B cell (primary cell): Measurements from ENCODE around the gene CSRNP2. TPM values are rescaled to one million over a fixed set of nuclear protein-coding genes. Genes with fewer than 3 reads are reported as not detected.

Source experiments
- ATAC-seq: fragments of 200-7000 bp; cut with Tn5 transposase; one replicate; pipeline ENCODE4 v1.10.0; 2021; ENCODE audit warnings: low read depth, mild to moderate bottlenecking, moderate number of reproducible peaks, moderate library complexity
- CTCF ChIA-PET: fragments of 350-600 bp; sonication (Branson Sonifier 250); formaldehyde crosslinking; loops from one replicate; lab custom pipeline; 2021; ENCODE audit warnings: antibody characterized with exemption, inconsistent platforms; lab: Charles Lee
- POLR2A ChIA-PET: fragments of 350-600 bp; sonication (Branson Sonifier 250); formaldehyde crosslinking; loops from one replicate; lab custom pipeline; 2021; ENCODE audit warnings: antibody characterized with exemption; lab: Charles Lee
- DNase-seq: peaks from one replicate; pipeline ENCODE4 v3.0.0; 2013
- H2AFZ ChIP-seq: 2 replicates; pipeline ENCODE4 v1.6.1; 2012; ENCODE audit warnings: mild to moderate bottlenecking, low read depth, low read length; ENCODE audit not compliant: insufficient read depth, poor library complexity, severe bottlenecking
- H3K27ac ChIP-seq, 2 donors: 1 replicate in 1 of 2; 2 replicates in 1 of 2; pipeline ENCODE4 v1.5.1; 2012 to 2013; ENCODE audit warnings: low read length in 2 of 2, mild to moderate bottlenecking in 2 of 2, moderate library complexity in 1 of 2
- H3K27me3 ChIP-seq, 4 experiments: fragments of 200-600 bp in 1 of 4; sonication (generic) in 1 of 4; replicated peaks in 1 of 4; 1 replicate in 2 of 4; 2 replicates in 2 of 4; pipeline versions ENCODE4 v1.6.1 to v1.7.0; 2013 to 2016; ENCODE audit warnings: low read length in 3 of 4, mild to moderate bottlenecking in 2 of 4, mixed read lengths in 1 of 4, moderate library complexity in 1 of 4; ENCODE audit not compliant: insufficient read depth in 4 of 4, control insufficient read depth in 3 of 4; ENCODE audit errors: control extremely low read depth in 1 of 4
- H3K36me3 ChIP-seq, 2 experiments: replicated peaks in 1 of 2; 1 replicate in 1 of 2; 2 replicates in 1 of 2; pipeline versions ENCODE4 v1.6.1 to v1.7.1; 2013; ENCODE audit warnings: low read length in 1 of 2; ENCODE audit not compliant: insufficient read depth in 2 of 2, control insufficient read depth in 1 of 2; ENCODE audit errors: control extremely low read depth in 1 of 2, extremely low read depth in 1 of 2
- H3K4me1 ChIP-seq, 2 donors: fragments of 200-600 bp in 1 of 2; sonication (generic) in 1 of 2; 1 replicate in 1 of 2; 2 replicates in 1 of 2; pipeline versions ENCODE4 v1.5.1 to v1.6.1; 2013 to 2017; ENCODE audit warnings: low read length in 2 of 2; ENCODE audit not compliant: control insufficient read depth in 2 of 2, insufficient read depth in 2 of 2
- H3K4me2 ChIP-seq: replicated peaks from 2 replicates; pipeline ENCODE3; 2012; ENCODE audit warnings: mild to moderate bottlenecking, low read depth, low read length; ENCODE audit not compliant: poor library complexity, severe bottlenecking
- H3K4me3 ChIP-seq, 5 experiments: fragments of 200-600 bp in 1 of 5; sonication (generic) in 1 of 5; 1 replicate in 3 of 5; 2 replicates in 2 of 5; pipeline versions ENCODE4 v1.5.1 to v1.7.0; 2011 to 2016; ENCODE audit warnings: low read length in 4 of 5, mild to moderate bottlenecking in 4 of 5, low read depth in 2 of 5, control low read depth in 1 of 5, moderate library complexity in 1 of 5; ENCODE audit not compliant: insufficient read depth in 1 of 5; ENCODE audit errors: control extremely low read depth in 1 of 5, extremely low read depth in 1 of 5
- H3K79me2 ChIP-seq: fragments of 200-600 bp; sonication (generic); one replicate; pipeline ENCODE4 v1.6.0; 2016; ENCODE audit warnings: low read length; ENCODE audit not compliant: control insufficient read depth, insufficient read depth
- H3K9ac ChIP-seq: fragments of 200-600 bp; sonication (generic); 2 replicates; pipeline ENCODE4 v1.6.1; 2017; ENCODE audit warnings: mild to moderate bottlenecking, low read length, moderate library complexity
- H3K9me3 ChIP-seq, 3 donors: one replicate each; pipeline versions ENCODE4 v1.6.1 to v1.7.1; 2013; ENCODE audit warnings: low read length in 2 of 3; ENCODE audit not compliant: control insufficient read depth in 2 of 3, insufficient read depth in 1 of 3; ENCODE audit errors: control extremely low read depth in 1 of 3
- H4K20me1 ChIP-seq: 2 replicates; pipeline ENCODE4 v1.6.0; 2012; ENCODE audit warnings: mild to moderate bottlenecking, low read length; ENCODE audit not compliant: insufficient read depth, control insufficient read depth, poor library complexity, severe bottlenecking
- H3K27ac Mint-ChIP-seq: one replicate; pipeline ENCODE4 v1.8.0; 2021; ENCODE audit warnings: mixed read lengths
- H3K27me3 Mint-ChIP-seq: one replicate; pipeline ENCODE4 v1.8.0; 2021; ENCODE audit warnings: mixed read lengths
- H3K4me1 Mint-ChIP-seq: one replicate; pipeline ENCODE4 v1.8.0; 2021; ENCODE audit warnings: mixed read lengths
- H3K4me3 Mint-ChIP-seq: one replicate; pipeline ENCODE4 v1.8.0; 2021; ENCODE audit warnings: mixed read lengths
- H3K9me3 Mint-ChIP-seq: one replicate; pipeline ENCODE4 v1.8.0; 2022; ENCODE audit warnings: mixed read lengths; ENCODE audit not compliant: insufficient read depth
- CTCF ChIP-seq: fragments of 200-600 bp; IDR thresholded peaks from one replicate; pipeline ENCODE4 v1.8.0; 2022; ENCODE audit warnings: antibody characterized with exemption, mild to moderate bottlenecking
- EZH2 ChIP-seq: IDR thresholded peaks from 2 replicates; pipeline ENCODE4 v1.6.1; 2012; ENCODE audit warnings: borderline replicate concordance, low read depth, mild to moderate bottlenecking, moderate library complexity, low read length; ENCODE audit not compliant: insufficient read depth, poor library complexity, severe bottlenecking
- WGBS: methylation state at CpG from one replicate; pipeline ENCODE4 v1.1.5; 2013; ENCODE audit warnings: missing lambda C conversion rate; ENCODE audit not compliant: insufficient coverage; 5-methylcytosine and 5-hydroxymethylcytosine counted together
- intact Hi-C: fragments of 100-400 bp; cut with micrococcal nuclease; formaldehyde crosslinking; loops from one replicate; pipeline ENCODE4 v1.10.0; 2022
- polyA plus RNA-seq: library from polyadenylated mRNA; depleted of rRNA; stranded (reverse); fragments of >200 nt; gene quantifications from 2 replicates; pipeline ENCODE4 v1.2.3, GENCODE V29; 2012
- total RNA-seq, 2 donors: library from RNA; stranded (reverse); fragments of 120-200 nt in 1 of 2; gene quantifications; 1 replicate in 1 of 2; 2 replicates in 1 of 2; pipeline versions ENCODE4 v1.2.3 to v1.2.4, GENCODE V29; 2013 to 2022

Gene CSRNP2
- total and polyA plus RNA-seq, 2 donors (not counting 1 experiment from before 2014, with no cell fraction given): 10.3 to 49.8 TPM

GRCh38 chr12:51049525-51049924, 33.9 kb downstream of the CSRNP2 start:
- peak overlapping the region in 1 of 5 experiments; percentile 75 for H3K4me3 ChIP-seq
- DNase-seq (no peak), ATAC-seq (no peak)
- H3K79me2 ChIP-seq: peaks cover 7% of the 10 kb centered on the region
- peak overlapping the region; percentile 96 for H3K4me3 Mint-ChIP-seq
- TF ChIP-seq EZH2 (no peak), CTCF (no peak)
- intact Hi-C loops: loop anchor here (2.0 to 5.0 kb wide), 3 partner anchors 273 to 483 kb away; partner anchors contain the start of genes ATF1 and BIN2
- peaks cover 29% of the 10 kb centered on the region for H3K4me1 Mint-ChIP-seq
- ChIA-PET POLR2A (interaction anchor here (0.7 to 1.5 kb wide), 3 partner anchors 23 to 349 kb away, joined by 3 to 7 read pairs (median 4); partner anchors contain the start of gene CSRNP2), CTCF (no interaction called here)
- no peak overlapping the region for H3K9ac ChIP-seq
- H4K20me1 ChIP-seq: no peaks in the 10 kb centered on the region
- no peaks in the 10 kb centered on the region for H3K27me3 ChIP-seq
- H3K4me1 ChIP-seq: peaks cover 18 to 22% of the 10 kb centered on the region in 2 donors
- H3K36me3 ChIP-seq: peaks cover 1 to 18% of the 10 kb centered on the region in 2 experiments
- H2AFZ ChIP-seq: peak overlapping the region; percentile 93
- no CpG with 5 or more reads among the region's 3 CpGs for WGBS
- H3K9me3 Mint-ChIP-seq: no peaks in the 10 kb centered on the region
- no peaks in the 10 kb centered on the region for H3K9me3 ChIP-seq
- H3K27ac Mint-ChIP-seq: no peak overlapping the region
- H3K4me2 ChIP-seq: peak overlapping the region; percentile 77
- no peak overlapping the region for H3K27ac ChIP-seq
- no peaks in the 10 kb centered on the region for H3K27me3 Mint-ChIP-seq

GRCh38 chr12:51048661-51049251, 34.6 kb downstream of the CSRNP2 start:
- intact Hi-C loops: loop anchor here (1.0 to 5.0 kb wide), 8 partner anchors 22 to 484 kb away; partner anchors contain the start of genes ATF1, BIN2, CSRNP2 and POU6F1
- H3K27me3 Mint-ChIP-seq: no peaks in the 10 kb centered on the region
- H3K27ac Mint-ChIP-seq: peak overlapping the region; percentile 95
- H3K4me3 Mint-ChIP-seq: peak overlapping the region; percentile 96
- TF ChIP-seq CTCF (no peak), EZH2 (no peak)
- H3K9me3 Mint-ChIP-seq: no peaks in the 10 kb centered on the region
- peaks cover 29% of the 10 kb centered on the region for H3K4me1 Mint-ChIP-seq
- Histone ChIP-seq H3K27me3 (no peaks in the 10 kb centered on the region), H3K27ac (peak overlapping the region; percentile 81), H3K4me1 (peaks cover 18 to 22% of the 10 kb centered on the region in 2 donors), H3K9ac (peak overlapping the region; percentile 82), H3K9me3 (no peaks in the 10 kb centered on the region), H4K20me1 (no peaks in the 10 kb centered on the region), H3K4me2 (peak overlapping the region; percentile 77), H3K4me3 (peak overlapping the region; percentile 75 to 91 (median 79)), H3K36me3 (peaks cover 0 to 10% of the 10 kb centered on the region in 2 experiments), H2AFZ (peak overlapping the region; percentile 93), H3K79me2 (peaks cover 7% of the 10 kb centered on the region)
- WGBS: 15% methylated on average over 8 of the region's 14 CpGs
- ChIA-PET POLR2A (interaction anchor here (1.5 kb wide), 1 partner anchor 35 kb away, joined by 7 read pairs; the partner anchor contains the start of gene CSRNP2), CTCF (interaction anchor here (0.9 to 3.5 kb wide), 3 partner anchors 16 to 292 kb away, joined by 3 to 11 read pairs (median 4); no protein-coding TSS in a partner anchor)
- DNase-seq (peak; percentile 41), ATAC-seq (no peak)
